Activated T-cell treated with anti-CD3 and anti-CD28 coated beads, Interleukin-2, amount 50 U/mL, for 24 hours (primary cell): ENCODE measurements around the gene HEPACAM.
A peak's percentile ranks its signal among the peaks of the same experiment; 100 is the strongest.

ENCODE experiments used
- DNase-seq: peaks from one replicate; pipeline ENCODE4 v3.0.0-alpha.2; 2020
- H3K27ac Mint-ChIP-seq: 2 replicates; pipeline ENCODE4 v1.8.0; 2020; ENCODE audit warnings: mild to moderate bottlenecking, mixed read lengths
- H3K27me3 Mint-ChIP-seq: 2 replicates; pipeline ENCODE4 v1.8.0; 2020; ENCODE audit warnings: mixed read lengths
- H3K36me3 Mint-ChIP-seq: 2 replicates; pipeline ENCODE4 v1.8.0; 2020; ENCODE audit warnings: low read depth, mixed read lengths
- H3K4me1 Mint-ChIP-seq: 2 replicates; pipeline ENCODE4 v1.8.0; 2020; ENCODE audit warnings: low read depth, mixed read lengths
- H3K4me3 Mint-ChIP-seq: 2 replicates; pipeline ENCODE4 v1.8.0; 2020; ENCODE audit warnings: mild to moderate bottlenecking, moderate library complexity, mixed read lengths
- H3K9me3 Mint-ChIP-seq: 2 replicates; pipeline ENCODE4 v1.8.0; 2020; ENCODE audit warnings: mixed read lengths

Gene HEPACAM

GRCh38 chr11:124876818-124877630 lies 58.8 kb downstream of the HEPACAM start:
- no peaks in the 10 kb centered on the region for H3K9me3 Mint-ChIP-seq
- H3K27ac Mint-ChIP-seq, result peak overlapping the region; percentile 84
- H3K4me3 Mint-ChIP-seq, result peak overlapping the region; percentile 77
- H3K36me3 Mint-ChIP-seq, result no peaks in the 10 kb centered on the region
- H3K4me1 Mint-ChIP-seq, result peaks cover 25% of the 10 kb centered on the region
- no peak for DNase-seq
- H3K27me3 Mint-ChIP-seq, result peaks cover 38% of the 10 kb centered on the region

- Mint-ChIP-seq H3K27me3 (peaks cover 47% of the 10 kb centered on the region), H3K4me1 (peaks cover 25% of the 10 kb centered on the region)
Measured at GRCh38 chr11:124875943-124876817, 59.7 kb downstream of the HEPACAM start.

GRCh38 chr11:124875401-124875800 lies 60.4 kb downstream of the HEPACAM start:
- DNase-seq, result no peak
- peaks cover 25% of the 10 kb centered on the region for H3K4me1 Mint-ChIP-seq
- H3K36me3 Mint-ChIP-seq, result no peaks in the 10 kb centered on the region
- no peak overlapping the region for H3K27ac Mint-ChIP-seq
- H3K27me3 Mint-ChIP-seq, result peaks cover 54% of the 10 kb centered on the region
- no peaks in the 10 kb centered on the region for H3K9me3 Mint-ChIP-seq
- peak overlapping the region; percentile 27 for H3K4me3 Mint-ChIP-seq

More at GRCh38 chr11:124875943-124876817, 59.7 kb downstream of the HEPACAM start:
- peak; percentile 91 for DNase-seq
- peak overlapping the region; percentile 77 for H3K4me3 Mint-ChIP-seq
- no peaks in the 10 kb centered on the region for H3K36me3 Mint-ChIP-seq
- H3K9me3 Mint-ChIP-seq, result no peaks in the 10 kb centered on the region
- peak overlapping the region; percentile 84 for H3K27ac Mint-ChIP-seq

GRCh38 chr11:124874571-124875255 lies 61.1 kb downstream of the HEPACAM start:
- peaks cover 22% of the 10 kb centered on the region for H3K4me1 Mint-ChIP-seq
- H3K27me3 Mint-ChIP-seq, result peaks cover 61% of the 10 kb centered on the region
- no peaks in the 10 kb centered on the region for H3K9me3 Mint-ChIP-seq
- H3K4me3 Mint-ChIP-seq, result no peak overlapping the region
- no peaks in the 10 kb centered on the region for H3K36me3 Mint-ChIP-seq
- H3K27ac Mint-ChIP-seq, result no peak overlapping the region
- no peak for DNase-seq

GRCh38 chr11:124873951-124874350 lies 61.9 kb downstream of the HEPACAM start:
- H3K4me3 Mint-ChIP-seq, result no peak overlapping the region
- H3K27me3 Mint-ChIP-seq, result peaks cover 69% of the 10 kb centered on the region
- H3K36me3 Mint-ChIP-seq, result no peaks in the 10 kb centered on the region
- peaks cover 27% of the 10 kb centered on the region for H3K4me1 Mint-ChIP-seq
- no peak overlapping the region for H3K27ac Mint-ChIP-seq
- H3K9me3 Mint-ChIP-seq, result no peaks in the 10 kb centered on the region
- DNase-seq, result no peak

GRCh38 chr11:124872741-124873140 lies 63.1 kb downstream of the HEPACAM start:
- no peak for DNase-seq
- Mint-ChIP-seq H3K27ac (no peak overlapping the region), H3K27me3 (peaks cover 81% of the 10 kb centered on the region), H3K9me3 (no peaks in the 10 kb centered on the region), H3K4me3 (no peak overlapping the region), H3K4me1 (peaks cover 36% of the 10 kb centered on the region), H3K36me3 (no peaks in the 10 kb centered on the region)

- H3K4me3 Mint-ChIP-seq, result no peak overlapping the region
- no peak for DNase-seq
- H3K9me3 Mint-ChIP-seq, result no peaks in the 10 kb centered on the region
- no peaks in the 10 kb centered on the region for H3K36me3 Mint-ChIP-seq
- H3K27ac Mint-ChIP-seq, result no peak overlapping the region
- peaks cover 86% of the 10 kb centered on the region for H3K27me3 Mint-ChIP-seq
- H3K4me1 Mint-ChIP-seq, result peaks cover 34% of the 10 kb centered on the region
Measured at GRCh38 chr11:124872280-124872679, 63.6 kb downstream of the HEPACAM start.

GRCh38 chr11:124870430-124870829 lies 65.4 kb downstream of the HEPACAM start:
- Mint-ChIP-seq H3K9me3 (no peaks in the 10 kb centered on the region), H3K36me3 (no peaks in the 10 kb centered on the region), H3K4me3 (no peak overlapping the region), H3K27me3 (peaks cover 98% of the 10 kb centered on the region), H3K27ac (no peak overlapping the region), H3K4me1 (peaks cover 33% of the 10 kb centered on the region)
- no peak for DNase-seq

GRCh38 chr11:124869856-124870387 lies 65.9 kb downstream of the HEPACAM start:
- Mint-ChIP-seq H3K4me1 (peaks cover 35% of the 10 kb centered on the region), H3K27ac (no peak overlapping the region), H3K4me3 (no peak overlapping the region), H3K27me3 (peaks cover 99% of the 10 kb centered on the region), H3K36me3 (no peaks in the 10 kb centered on the region), H3K9me3 (no peaks in the 10 kb centered on the region)
- no peak for DNase-seq

- Mint-ChIP-seq H3K9me3 (no peaks in the 10 kb centered on the region), H3K4me3 (peak overlapping the region; percentile 39), H3K36me3 (no peaks in the 10 kb centered on the region), H3K27me3 (peaks cover 99% of the 10 kb centered on the region), H3K4me1 (peaks cover 38% of the 10 kb centered on the region), H3K27ac (no peak overlapping the region)
- DNase-seq, result no peak
Measured at GRCh38 chr11:124869331-124869730, 66.5 kb downstream of the HEPACAM start.
